GM23248 (cell line): ENCODE results near the gene SH2D3C. TPM values are rescaled to one million over a fixed set of nuclear protein-coding genes. Genes with fewer than 3 reads are reported as not detected.

ENCODE experiments used
- DNase-seq: peaks from one replicate; pipeline ENCODE4 v3.0.0-alpha.2; 2015
- H2AFZ ChIP-seq: fragments of 200-600 bp; sonication (generic); 2 replicates; pipeline ENCODE4 v1.6.1; 2016; ENCODE audit warnings: antibody characterized with exemption
- H3F3A ChIP-seq: fragments of 200-600 bp; sonication (generic); 2 replicates; pipeline ENCODE4 v1.6.1; 2016; ENCODE audit warnings: mild to moderate bottlenecking, antibody characterized with exemption, mixed run types; ENCODE audit not compliant: insufficient read depth
- H3K27ac ChIP-seq: fragments of 200-600 bp; sonication (generic); 2 replicates; pipeline ENCODE4 v1.5.1; 2016; ENCODE audit warnings: mild to moderate bottlenecking
- H3K27me3 ChIP-seq: fragments of 200-600 bp; sonication (generic); replicated peaks from 2 replicates; pipeline ENCODE4 v1.6.1; 2016; ENCODE audit warnings: mild to moderate bottlenecking; ENCODE audit not compliant: insufficient read depth
- H3K36me3 ChIP-seq: fragments of 200-600 bp; sonication (generic); 2 replicates; pipeline ENCODE4 v1.6.1; 2016; ENCODE audit warnings: low read depth, mild to moderate bottlenecking
- H3K4me1 ChIP-seq: fragments of 200-600 bp; sonication (generic); 2 replicates; pipeline ENCODE4 v1.6.1; 2016; ENCODE audit warnings: mild to moderate bottlenecking; ENCODE audit not compliant: insufficient read depth
- H3K4me2 ChIP-seq: fragments of 200-600 bp; sonication (generic); one replicate; pipeline ENCODE4 v1.6.1; 2016; ENCODE audit warnings: mild to moderate bottlenecking; ENCODE audit not compliant: unreplicated experiment
- H3K4me3 ChIP-seq: fragments of 200-600 bp; sonication (generic); 2 replicates; pipeline ENCODE4 v1.5.1; 2016; ENCODE audit warnings: mild to moderate bottlenecking
- H3K79me2 ChIP-seq: fragments of 200-600 bp; sonication (generic); 2 replicates; pipeline ENCODE4 v1.6.1; 2016; ENCODE audit warnings: mild to moderate bottlenecking; ENCODE audit not compliant: insufficient read depth
- H3K9ac ChIP-seq: fragments of 200-600 bp; sonication (generic); 2 replicates; pipeline ENCODE4 v1.6.1; 2016; ENCODE audit warnings: mild to moderate bottlenecking
- H3K9me2 ChIP-seq: fragments of 200-600 bp; sonication (generic); 2 replicates; pipeline ENCODE4 v1.6.1; 2016; ENCODE audit warnings: mixed run types, mild to moderate bottlenecking, moderate library complexity; ENCODE audit not compliant: insufficient read depth
- H3K9me3 ChIP-seq: fragments of 200-600 bp; sonication (generic); one replicate; pipeline ENCODE4 v1.6.1; 2017; ENCODE audit warnings: low read depth
- H4K20me1 ChIP-seq: fragments of 200-600 bp; sonication (generic); 2 replicates; pipeline ENCODE4 v1.6.0; 2016; ENCODE audit not compliant: insufficient read depth
- EZH2 ChIP-seq: fragments of 200-600 bp; sonication (generic); IDR thresholded peaks from 2 replicates; pipeline ENCODE4 v1.6.1; 2018; ENCODE audit warnings: antibody characterized with exemption, mild to moderate bottlenecking; ENCODE audit not compliant: insufficient read depth, poor library complexity, severe bottlenecking
- EZH2phosphoT487 ChIP-seq: fragments of 200-600 bp; sonication (generic); IDR thresholded peaks from 2 replicates; pipeline ENCODE4 v1.6.1; 2018; ENCODE audit warnings: antibody characterized with exemption, moderate library complexity, mild to moderate bottlenecking, low read depth; ENCODE audit not compliant: insufficient read depth
- WGBS, 2 experiments: methylation state at CpG; one replicate each; pipeline ENCODE4 v1.1.6; 2015 to 2017; ENCODE audit warnings: low lambda C conversion rate in 2 of 2, low coverage in 1 of 2; ENCODE audit errors: missing lambda C conversion rate in 2 of 2; 5-methylcytosine and 5-hydroxymethylcytosine counted together
- in situ Hi-C: fragments of 300-500 bp; cut with MboI; formaldehyde crosslinking; loops from 2 replicates; pipeline ENCODE4 v1.15.0; 2020
- polyA plus RNA-seq: library from polyadenylated mRNA; unstranded; fragments of >200 nt; fragmentation: Nextera tagmentation; extraction: Ambion mirVana; gene quantifications from 2 replicates; pipeline ENCODE4 v1.2.1, GENCODE V29; 2016
- total RNA-seq: library from RNA; depleted of rRNA; stranded (reverse); fragments of >200 nt; shearing (Covaris generic); gene quantifications from 2 replicates; pipeline ENCODE4 v1.2.3, GENCODE V29; 2014

Gene SH2D3C
- total and polyA plus RNA-seq, 2 experiments from 2014 or later = not detected

GRCh38 chr9:127715470-127716337, 62.8 kb downstream of the SH2D3C start, which contains the start of the genes PTRH1 and TTC16:
Gene PTRH1, minus strand, starts transcription at chr9:127715663. Its CDS starts 24 bp downstream, at chr9:127715639.
Gene TTC16, plus strand, starts transcription at chr9:127716079. Its CDS starts 67 bp downstream, at chr9:127716146.
- no peak for TF ChIP-seq EZH2phosphoT487
- TF ChIP-seq EZH2 = no peak
- WGBS, 2 experiments = 1 to 2% methylated on average over 62 to 64 of the region's 65 CpGs
- peak; percentile 99 for DNase-seq
- Histone ChIP-seq H3K27ac (peak within 1 kb of the TSS; percentile 65), H3F3A (no peaks in the 10 kb centered on the region), H3K9me2 (no peaks in the 10 kb centered on the region), H3K9ac (peak within 1 kb of the TSS; percentile 88), H3K79me2 (peaks cover 11% of the 10 kb centered on the region), H3K36me3 (no peaks in the 10 kb centered on the region), H4K20me1 (no peaks in the 10 kb centered on the region), H3K4me1 (peaks cover 8% of the 10 kb centered on the region; the same call in 1 of the 2 replicates), H3K27me3 (no peaks in the 10 kb centered on the region), H3K4me2 (peak within 1 kb of the TSS; percentile 84), H3K4me3 (peak within 1 kb of the TSS; percentile 95), H2AFZ (peak within 1 kb of the TSS; percentile 77), H3K9me3 (no peaks in the 10 kb centered on the region)
- in situ Hi-C loops = no loop called here

GRCh38 chr9:127714951-127715469, 63.5 kb downstream of the SH2D3C start:
- H3F3A ChIP-seq = no peaks in the 10 kb centered on the region
- TF ChIP-seq EZH2phosphoT487 = no peak
- TF ChIP-seq EZH2 = no peak
- H3K9ac ChIP-seq = peak overlapping the region; percentile 88
- DNase-seq = peak; percentile 68
- peak overlapping the region; percentile 95 for H3K4me3 ChIP-seq
- H3K4me1 ChIP-seq = peaks cover 8% of the 10 kb centered on the region; the same call in 1 of the 2 replicates
- H3K36me3 ChIP-seq = no peaks in the 10 kb centered on the region
- in situ Hi-C loops = no loop called here
- WGBS, 2 experiments = 1% methylated on average over 36 to 44 of the region's 44 CpGs
- H3K9me2 ChIP-seq = no peaks in the 10 kb centered on the region
- H3K4me2 ChIP-seq = peak overlapping the region; percentile 84
- H4K20me1 ChIP-seq = no peaks in the 10 kb centered on the region
- no peaks in the 10 kb centered on the region for H3K9me3 ChIP-seq
- no peaks in the 10 kb centered on the region for H3K27me3 ChIP-seq
- H3K27ac ChIP-seq = peak overlapping the region; percentile 65
- H2AFZ ChIP-seq = peak overlapping the region; percentile 77
- H3K79me2 ChIP-seq = peaks cover 11% of the 10 kb centered on the region

DNA sequence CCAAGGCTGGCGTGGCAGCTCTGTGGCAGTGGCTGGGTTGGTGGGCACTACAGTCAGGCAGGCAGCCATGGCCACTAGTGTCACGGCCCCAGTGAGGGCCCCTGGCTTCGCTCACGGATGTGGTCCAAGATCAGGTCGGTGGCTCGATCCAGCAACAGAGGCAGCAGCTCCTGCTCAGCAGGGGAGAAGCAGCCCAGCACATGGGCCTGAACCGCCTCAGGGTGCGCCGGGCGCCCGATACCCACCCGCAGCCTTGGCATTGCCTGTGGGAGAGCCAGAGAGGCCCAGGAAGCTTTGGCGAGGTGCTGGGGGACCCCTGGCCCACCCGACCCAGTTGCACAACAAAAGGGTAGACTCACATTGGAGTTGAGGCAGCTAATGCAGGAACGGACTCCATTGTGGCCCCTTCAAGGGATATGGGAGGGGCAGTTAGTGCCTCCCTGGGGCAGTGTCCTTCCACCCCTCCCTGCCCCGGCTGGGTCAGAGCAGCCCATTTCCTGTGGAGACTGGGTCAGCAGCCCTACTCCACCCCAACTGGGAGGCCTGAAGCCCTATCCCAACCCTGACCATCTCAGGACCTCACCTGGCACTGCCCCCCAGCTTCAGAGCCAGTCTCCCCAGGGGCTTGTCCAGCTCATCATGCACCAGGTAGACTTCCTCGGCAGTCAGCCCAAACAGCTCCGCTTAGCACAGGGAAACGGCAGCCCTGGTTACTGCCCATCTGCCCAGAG, 64.3 kb downstream of the SH2D3C start:
- Histone ChIP-seq H3K4me2 (peak overlapping the region; percentile 84), H3K9me2 (no peaks in the 10 kb centered on the region), H3K9ac (peak overlapping the region; percentile 88; the same call in 1 of the 2 replicates), H3K4me1 (peaks cover 8% of the 10 kb centered on the region; the same call in 1 of the 2 replicates), H3F3A (no peaks in the 10 kb centered on the region), H3K27ac (no peak overlapping the region), H3K9me3 (no peaks in the 10 kb centered on the region), H3K4me3 (peak overlapping the region; percentile 95), H3K79me2 (peaks cover 11% of the 10 kb centered on the region), H2AFZ (no peak overlapping the region), H4K20me1 (no peaks in the 10 kb centered on the region), H3K36me3 (no peaks in the 10 kb centered on the region), H3K27me3 (no peaks in the 10 kb centered on the region)
- peak; percentile 40 for DNase-seq
- no peak for TF ChIP-seq EZH2
- in situ Hi-C loops = no loop called here
- WGBS, 2 experiments = 73 to 76% methylated on average over 18 of the region's 19 CpGs

DNA sequence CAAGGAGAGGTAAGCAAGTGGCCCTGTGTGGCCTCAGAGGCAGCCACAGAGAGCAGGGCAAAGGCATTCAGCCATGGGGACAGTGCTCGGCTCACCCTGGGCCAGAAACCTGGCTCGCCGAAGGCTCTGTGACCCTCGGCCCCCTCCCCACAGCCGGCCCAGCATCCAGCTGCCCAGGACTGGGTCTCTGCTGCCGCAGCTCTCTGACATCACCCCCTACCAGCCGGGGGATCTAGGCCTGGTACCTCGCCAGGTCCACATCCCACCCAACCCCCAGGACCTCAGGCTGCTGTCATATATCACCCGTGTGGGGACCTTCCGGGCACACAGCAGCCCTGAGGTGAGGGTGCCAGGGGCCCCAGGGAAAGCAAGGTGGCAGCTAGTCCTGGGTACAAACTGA, 65.6 kb downstream of the SH2D3C start:
- no peak overlapping the region for H3K9ac ChIP-seq
- TF ChIP-seq EZH2phosphoT487 (no peak), EZH2 (no peak)
- no peaks in the 10 kb centered on the region for H3K27me3 ChIP-seq
- H3K36me3 ChIP-seq = no peaks in the 10 kb centered on the region
- peaks cover 8% of the 10 kb centered on the region; the same call in 1 of the 2 replicates for H3K4me1 ChIP-seq
- no peaks in the 10 kb centered on the region for H3K9me3 ChIP-seq
- no peak for DNase-seq
- WGBS, 2 experiments = 89 to 97% methylated on average over 8 to 10 of the region's 10 CpGs
- no peak overlapping the region for H3K27ac ChIP-seq
- no peak overlapping the region for H2AFZ ChIP-seq
- no peak overlapping the region for H3K4me3 ChIP-seq
- no peak overlapping the region for H3K4me2 ChIP-seq
- in situ Hi-C loops = no loop called here
- peaks cover 11% of the 10 kb centered on the region for H3K79me2 ChIP-seq
- H4K20me1 ChIP-seq = no peaks in the 10 kb centered on the region
- H3K9me2 ChIP-seq = no peaks in the 10 kb centered on the region
- no peaks in the 10 kb centered on the region for H3F3A ChIP-seq
